Caco-2 (cell line): ENCODE results near the gene TMEM179B. TPM values are rescaled to one million over a fixed set of nuclear protein-coding genes. Genes with fewer than 3 reads are reported as not detected.
"Not testable (repeated sequence)": the region's sequence is repeated elsewhere in the genome, so short reads cannot be mapped to it uniquely, and the experiment has no call there.

Experiments used
- BruUV-seq: library from RNA; stranded (reverse); fragments of 400-500 nt; replicated peaks from 2 replicates; lab custom pipeline; 2021; lab: Mats Ljungman, UMichigan
- CTCF ChIA-PET: fragments of 300-600 bp; sonication (Branson Sonifier 250); formaldehyde crosslinking; loops from one replicate; lab custom pipeline; 2022; ENCODE audit warnings: antibody characterized with exemption; lab: Charles Lee
- POLR2A ChIA-PET: fragments of 300-600 bp; sonication (Branson Sonifier 250); formaldehyde crosslinking; loops from one replicate; lab custom pipeline; 2022; ENCODE audit warnings: antibody characterized with exemption; lab: Charles Lee
- DNase-seq, 2 experiments: peaks; one replicate each; pipeline versions ENCODE4 v3.0.0 to v3.0.0-alpha.2; 2020 to 2022
- H3K27me3 ChIP-seq: replicated peaks from 2 replicates; pipeline ENCODE4 v1.6.0; 2011; ENCODE audit warnings: low read length; ENCODE audit not compliant: control insufficient read depth, insufficient read depth
- H3K36me3 ChIP-seq: 2 replicates; pipeline ENCODE4 v1.5.1; 2011; ENCODE audit warnings: low read length; ENCODE audit not compliant: control insufficient read depth, insufficient read depth
- H3K4me1 ChIP-seq: fragments of 250-450 bp; sonication (Bioruptor Pico); 2 replicates; pipeline ENCODE4 v1.5.1; 2020; ENCODE audit warnings: mild to moderate bottlenecking
- H3K4me3 ChIP-seq: 2 replicates; pipeline ENCODE4 v1.5.1; 2011; ENCODE audit warnings: low read depth, mild to moderate bottlenecking, control low read depth, low read length
- H3K9me3 ChIP-seq: fragments of 250-450 bp; sonication (Bioruptor Pico); 2 replicates; pipeline ENCODE4 v1.5.1; 2020; ENCODE audit warnings: mild to moderate bottlenecking, moderate library complexity
- H3K27ac Mint-ChIP-seq: one replicate; pipeline ENCODE4 v1.8.0; 2022; ENCODE audit warnings: mixed read lengths; ENCODE audit not compliant: unreplicated experiment
- H3K27me3 Mint-ChIP-seq: one replicate; pipeline ENCODE4 v1.8.0; 2022; ENCODE audit warnings: mixed read lengths; ENCODE audit not compliant: insufficient read depth, unreplicated experiment
- H3K36me3 Mint-ChIP-seq: one replicate; pipeline ENCODE4 v1.8.0; 2022; ENCODE audit warnings: mild to moderate bottlenecking, mixed read lengths; ENCODE audit not compliant: insufficient read depth, unreplicated experiment
- H3K4me1 Mint-ChIP-seq: one replicate; pipeline ENCODE4 v1.8.0; 2022; ENCODE audit warnings: low read depth, mixed read lengths; ENCODE audit not compliant: unreplicated experiment
- H3K4me3 Mint-ChIP-seq: one replicate; pipeline ENCODE4 v1.8.0; 2022; ENCODE audit warnings: mild to moderate bottlenecking, moderate library complexity, mixed read lengths; ENCODE audit not compliant: unreplicated experiment
- H3K9me3 Mint-ChIP-seq: one replicate; pipeline ENCODE4 v1.8.0; 2022; ENCODE audit warnings: mixed read lengths; ENCODE audit not compliant: unreplicated experiment
- intact Hi-C: fragments of 100-400 bp; cut with micrococcal nuclease; formaldehyde crosslinking; loops from one replicate; pipeline ENCODE4 v1.10.0; 2022; ENCODE audit not compliant: unreplicated experiment
- total RNA-seq: library from RNA; stranded (reverse); gene quantifications from 2 replicates; pipeline ENCODE4 v1.2.3, GENCODE V29; 2022
- TF ChIP-seq, protein P1 (sequence below), 2 experiments: fragments of 200-600 bp in 1 of 2; IDR thresholded peaks; 1 replicate in 1 of 2; 2 replicates in 1 of 2; pipeline versions ENCODE4 v1.5.1 to v1.8.0; 2011 to 2022; ENCODE audit warnings: antibody characterized with exemption in 1 of 2, control low read depth in 1 of 2, inconsistent platforms in 1 of 2, low read depth in 1 of 2, low read length in 1 of 2, mild to moderate bottlenecking in 1 of 2, moderate library complexity in 1 of 2; ENCODE audit not compliant: insufficient read depth in 1 of 2, severe bottlenecking in 1 of 2, unreplicated experiment in 1 of 2

The TMEM179B gene
- total RNA-seq, 1 experiment from 2014 or later: 68.4 TPM

DNA sequence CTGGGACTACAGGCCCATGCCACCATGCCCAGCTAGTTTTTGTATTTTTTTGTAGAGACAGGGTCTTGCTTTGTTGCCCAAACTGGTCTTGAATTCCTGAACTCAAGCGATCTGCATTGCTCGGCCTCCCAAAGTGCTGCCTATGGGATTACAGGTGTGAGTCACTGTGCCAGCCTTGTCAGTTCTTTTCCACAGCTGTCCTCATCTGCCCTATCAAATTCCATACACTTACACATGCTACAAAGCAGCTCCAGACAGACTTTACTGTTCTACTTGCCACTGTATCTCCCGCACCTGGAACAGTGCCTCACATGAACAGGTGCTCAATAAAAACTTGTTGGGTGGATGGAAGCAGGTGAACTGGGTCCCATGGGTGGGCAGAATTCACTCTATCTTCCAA lies 36.5 kb downstream of the TMEM179B start:
- Mint-ChIP-seq H3K9me3 (no peaks in the 10 kb centered on the region), H3K27ac (no peak overlapping the region), H3K4me1 (no peaks in the 10 kb centered on the region), H3K36me3 (peaks cover 81% of the 10 kb centered on the region), H3K4me3 (no peak overlapping the region), H3K27me3 (no peaks in the 10 kb centered on the region)
- Histone ChIP-seq H3K27me3 (no peaks in the 10 kb centered on the region), H3K4me3 (no peak overlapping the region), H3K9me3 (no peaks in the 10 kb centered on the region), H3K4me1 (no peaks in the 10 kb centered on the region), H3K36me3 (peaks cover 7% of the 10 kb centered on the region)
- ChIA-PET POLR2A (no interaction called here), CTCF (interaction anchor here (0.6 to 0.7 kb wide), 2 partner anchors 98 to 155 kb away, joined by 3 to 8 read pairs; no protein-coding TSS in a partner anchor)
- no peak for DNase-seq
- intact Hi-C loops: no loop called here
- BruUV-seq: no TSS peak
- TF ChIP-seq, protein P1, sequence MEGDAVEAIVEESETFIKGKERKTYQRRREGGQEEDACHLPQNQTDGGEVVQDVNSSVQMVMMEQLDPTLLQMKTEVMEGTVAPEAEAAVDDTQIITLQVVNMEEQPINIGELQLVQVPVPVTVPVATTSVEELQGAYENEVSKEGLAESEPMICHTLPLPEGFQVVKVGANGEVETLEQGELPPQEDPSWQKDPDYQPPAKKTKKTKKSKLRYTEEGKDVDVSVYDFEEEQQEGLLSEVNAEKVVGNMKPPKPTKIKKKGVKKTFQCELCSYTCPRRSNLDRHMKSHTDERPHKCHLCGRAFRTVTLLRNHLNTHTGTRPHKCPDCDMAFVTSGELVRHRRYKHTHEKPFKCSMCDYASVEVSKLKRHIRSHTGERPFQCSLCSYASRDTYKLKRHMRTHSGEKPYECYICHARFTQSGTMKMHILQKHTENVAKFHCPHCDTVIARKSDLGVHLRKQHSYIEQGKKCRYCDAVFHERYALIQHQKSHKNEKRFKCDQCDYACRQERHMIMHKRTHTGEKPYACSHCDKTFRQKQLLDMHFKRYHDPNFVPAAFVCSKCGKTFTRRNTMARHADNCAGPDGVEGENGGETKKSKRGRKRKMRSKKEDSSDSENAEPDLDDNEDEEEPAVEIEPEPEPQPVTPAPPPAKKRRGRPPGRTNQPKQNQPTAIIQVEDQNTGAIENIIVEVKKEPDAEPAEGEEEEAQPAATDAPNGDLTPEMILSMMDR (IDR thresholded peaks at IDR 0.05; ENCODE audit: insufficient read depth in 1 of 2, low read depth in 1 of 2, low read length in 1 of 2, severe bottlenecking in 1 of 2, unreplicated experiment in 1 of 2): no peak

DNA sequence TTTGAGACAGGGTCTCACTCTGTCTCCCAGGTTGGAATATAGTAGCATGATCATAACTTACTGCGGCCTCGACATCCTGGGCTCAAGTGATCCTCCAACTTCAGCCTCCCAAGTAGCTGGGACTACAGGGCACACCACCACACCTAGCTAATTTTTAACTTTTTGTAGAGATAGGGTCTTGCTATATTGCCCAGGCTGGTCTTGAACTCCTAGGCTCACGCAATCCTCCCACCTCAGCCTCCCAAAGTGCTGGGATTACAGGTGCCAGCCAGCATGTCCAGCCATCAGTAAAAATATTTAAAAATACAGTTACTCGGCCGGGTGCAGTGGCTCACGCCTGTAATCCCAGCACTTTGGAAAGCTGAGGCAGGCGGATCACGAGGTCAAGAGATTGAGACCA lies 40.9 kb downstream of the TMEM179B start:
- H3K36me3 ChIP-seq, BruUV-seq, POLR2A ChIA-PET, H3K4me1 Mint-ChIP-seq, H3K27me3 Mint-ChIP-seq, H3K27me3 ChIP-seq, H3K9me3 Mint-ChIP-seq, H3K9me3 ChIP-seq, DNase-seq, H3K4me3 Mint-ChIP-seq, H3K27ac Mint-ChIP-seq, H3K4me1 ChIP-seq, intact Hi-C loops, H3K4me3 ChIP-seq: not testable (repeated sequence)
- CTCF ChIA-PET: interaction anchor here (1.6 kb wide), 1 partner anchor 41 kb away, joined by 5 read pairs; the partner anchor contains the start of gene TMEM179B
- peaks cover 85% of the 10 kb centered on the region for H3K36me3 Mint-ChIP-seq

DNA sequence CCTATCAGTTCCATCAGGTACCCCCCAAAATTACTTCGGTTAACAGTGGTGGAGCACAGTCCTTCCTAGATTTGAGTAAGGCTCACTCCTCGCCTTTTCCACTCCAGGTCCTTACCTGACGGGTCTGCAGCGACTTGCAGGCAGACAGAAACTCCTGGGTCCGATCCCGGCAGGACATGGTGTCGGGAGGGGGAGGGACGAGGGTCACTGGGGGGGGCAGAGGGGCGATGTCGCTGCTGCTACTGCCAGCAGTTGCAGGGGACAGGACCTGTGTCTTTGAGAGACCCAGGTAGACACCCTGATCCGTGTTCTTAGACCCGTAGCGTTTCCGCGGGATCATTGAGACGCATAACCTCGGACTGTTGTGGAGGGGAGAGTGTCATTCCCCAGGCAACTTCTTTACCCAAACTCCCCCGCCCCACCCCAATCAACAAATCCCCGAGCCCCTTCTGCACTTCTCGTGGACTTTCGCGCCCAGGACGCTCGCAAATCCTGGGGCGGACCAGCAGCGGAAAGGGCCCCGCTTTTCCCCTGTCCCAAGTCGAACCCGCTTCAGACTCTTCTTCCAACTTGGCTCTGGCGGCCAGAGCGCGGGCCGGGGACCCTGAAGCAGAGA lies 43.8 kb downstream of the TMEM179B start:
- ChIA-PET CTCF (interaction anchor here (1.0 to 1.7 kb wide), 2 partner anchors 10 to 44 kb away, joined by 4 to 20 read pairs; partner anchors contain the start of gene TMEM179B), POLR2A (interaction anchor here (0.6 to 1.7 kb wide), 16 partner anchors 10 to 240 kb away, joined by 3 to 68 read pairs (median 6); partner anchors contain the start of genes HNRNPUL2, SLC3A2, TMEM179B and TMEM223)
- H3K36me3 Mint-ChIP-seq: peaks cover 81% of the 10 kb centered on the region
- H3K4me3 Mint-ChIP-seq: peak overlapping the region; percentile 90
- intact Hi-C loops: no loop called here
- TF ChIP-seq, protein P1 (IDR thresholded peaks at IDR 0.05; ENCODE audit: insufficient read depth in 1 of 2, low read depth in 1 of 2, low read length in 1 of 2, severe bottlenecking in 1 of 2, unreplicated experiment in 1 of 2): no peak
- peak overlapping the region; percentile 66 for H3K4me3 ChIP-seq
- H3K36me3 ChIP-seq: peaks cover 10% of the 10 kb centered on the region; the same call in 1 of the 2 replicates
- H3K4me1 Mint-ChIP-seq: peaks cover 5% of the 10 kb centered on the region
- no peaks in the 10 kb centered on the region for H3K27me3 ChIP-seq
- H3K27me3 Mint-ChIP-seq: no peaks in the 10 kb centered on the region
- DNase-seq: peak in 1 of 2 experiments; percentile 27
- peak overlapping the region; percentile 100 for H3K27ac Mint-ChIP-seq
- no peaks in the 10 kb centered on the region for H3K9me3 ChIP-seq
- BruUV-seq: no TSS peak
- H3K9me3 Mint-ChIP-seq: no peaks in the 10 kb centered on the region
- no peaks in the 10 kb centered on the region for H3K4me1 ChIP-seq
